Endothelial cell of umbilical vein (primary cell): ENCODE results near the gene FZD8. TPM values are rescaled to one million over a fixed set of nuclear protein-coding genes. Genes with fewer than 3 reads are reported as not detected.

Experiments
- BruUV-seq: library from RNA; stranded (reverse); fragments of 400-500 nt; replicated peaks from 2 replicates; lab custom pipeline; 2021; lab: Mats Ljungman, UMichigan
- CTCF ChIA-PET: fragments of 300-600, 350-600 bp; sonication (Branson Sonifier 250); formaldehyde crosslinking; loops from one replicate; lab custom pipeline; 2021; ENCODE audit warnings: antibody characterized with exemption, inconsistent platforms; lab: Charles Lee
- POLR2A ChIA-PET: fragments of 300-600, 350-600 bp; sonication (Branson Sonifier 250); formaldehyde crosslinking; loops from one replicate; lab custom pipeline; 2021; ENCODE audit warnings: antibody characterized with exemption, inconsistent platforms; lab: Charles Lee
- DNase-seq: peaks from one replicate; pipeline ENCODE4 v3.0.0-alpha.2; 2011; ENCODE audit warnings: low read depth, low spot score
- FAIRE-seq: peaks from 2 replicates; lab custom pipeline; 2011; peaks lifted over from hg19 to GRCh38; lab: Jason Lieb, UNC
- H2AFZ ChIP-seq: 2 replicates; pipeline ENCODE4 v1.6.0; 2012; ENCODE audit warnings: low read depth, low read length, control low read depth, inconsistent platforms
- H3K27ac ChIP-seq: 2 replicates; pipeline ENCODE4 v1.5.1; 2011; ENCODE audit warnings: low read depth, mild to moderate bottlenecking, control low read depth, low read length, moderate library complexity; ENCODE audit not compliant: insufficient read depth
- H3K27me3 ChIP-seq, 2 experiments: 2 replicates each; pipeline versions ENCODE4 v1.6.0 to v1.6.1; 2011; ENCODE audit warnings: low read length in 2 of 2, mixed read lengths in 1 of 2; ENCODE audit not compliant: control insufficient read depth in 2 of 2, insufficient read depth in 2 of 2
- H3K36me3 ChIP-seq, 2 experiments: 2 replicates in 1 of 2; 3 replicates in 1 of 2; pipeline ENCODE4 v1.5.1; 2011; ENCODE audit warnings: low read length in 2 of 2, mild to moderate bottlenecking in 1 of 2, moderate library complexity in 1 of 2; ENCODE audit not compliant: control insufficient read depth in 2 of 2, insufficient read depth in 2 of 2; ENCODE audit errors: extremely low read depth in 1 of 2
- H3K4me1 ChIP-seq: 3 replicates; pipeline ENCODE4 v1.5.1; 2011; ENCODE audit warnings: mild to moderate bottlenecking, low read length; ENCODE audit not compliant: control insufficient read depth, insufficient read depth; ENCODE audit errors: extremely low read depth
- H3K4me2 ChIP-seq: 2 replicates; pipeline ENCODE4 v1.6.1; 2011; ENCODE audit warnings: low read length, control low read depth, mixed read lengths; ENCODE audit not compliant: insufficient read depth
- H3K4me3 ChIP-seq, 3 experiments: fragments of 200-600 bp in 1 of 3; sonication (generic), shearing (Covaris generic) in 1 of 3; replicated peaks in 1 of 3; 2 replicates each; pipeline ENCODE4 v1.5.1; 2011 to 2016; ENCODE audit warnings: control low read depth in 3 of 3, low read length in 3 of 3, mild to moderate bottlenecking in 2 of 3, inconsistent platforms in 1 of 3, low read depth in 1 of 3, moderate library complexity in 1 of 3; ENCODE audit not compliant: insufficient read depth in 1 of 3
- H3K79me2 ChIP-seq: 2 replicates; pipeline ENCODE4 v1.6.0; 2012; ENCODE audit warnings: low read length, inconsistent platforms; ENCODE audit not compliant: control insufficient read depth, insufficient read depth
- H3K9ac ChIP-seq: replicated peaks from 2 replicates; pipeline ENCODE3; 2011; ENCODE audit warnings: low read length, control low read depth; ENCODE audit not compliant: insufficient read depth; ENCODE audit errors: extremely low read depth
- H3K9me1 ChIP-seq: replicated peaks from 3 replicates; pipeline ENCODE4 v1.6.0; 2011; ENCODE audit warnings: mild to moderate bottlenecking, low read length; ENCODE audit not compliant: control insufficient read depth, insufficient read depth; ENCODE audit errors: extremely low read depth
- H3K9me3 ChIP-seq: replicated peaks from 2 replicates; pipeline ENCODE4 v1.5.1; 2012; ENCODE audit warnings: low read length, inconsistent platforms; ENCODE audit not compliant: control insufficient read depth, insufficient read depth
- H4K20me1 ChIP-seq: replicated peaks from 2 replicates; pipeline ENCODE3; 2011; ENCODE audit warnings: mild to moderate bottlenecking, low read length; ENCODE audit not compliant: control insufficient read depth, insufficient read depth; ENCODE audit errors: extremely low read depth
- CTCF ChIP-seq, 2 donors: IDR thresholded peaks; 1 replicate in 1 of 2; 2 replicates in 1 of 2; pipeline ENCODE4 v1.5.1; 2011; ENCODE audit warnings: low read length in 2 of 2, mild to moderate bottlenecking in 2 of 2, moderate library complexity in 2 of 2, control low read depth in 1 of 2, inconsistent platforms in 1 of 2, low read depth in 1 of 2; ENCODE audit not compliant: insufficient read depth in 1 of 2; ENCODE audit errors: extremely low read depth in 1 of 2
- EZH2 ChIP-seq: IDR thresholded peaks from 2 replicates; pipeline ENCODE4 v1.6.1; 2012; ENCODE audit warnings: borderline replicate concordance, low read depth, mild to moderate bottlenecking, moderate library complexity, low read length, inconsistent platforms; ENCODE audit not compliant: severe bottlenecking
- FOS ChIP-seq: IDR thresholded peaks from 2 replicates; pipeline ENCODE4 v1.6.1; 2011; ENCODE audit warnings: mild to moderate bottlenecking, low read length, moderate library complexity, borderline replicate concordance; ENCODE audit not compliant: insufficient read depth
- GATA2 ChIP-seq: IDR thresholded peaks from 2 replicates; pipeline ENCODE4 v1.7.0; 2011; ENCODE audit warnings: low read depth, mild to moderate bottlenecking, moderate library complexity, mixed read lengths, low read length; ENCODE audit not compliant: insufficient read length, insufficient read depth
- JUN ChIP-seq: IDR thresholded peaks from 2 replicates; pipeline ENCODE4 v1.6.1; 2011; ENCODE audit warnings: borderline replicate concordance, low read depth; ENCODE audit not compliant: insufficient read length, insufficient read depth
- MAX ChIP-seq: IDR thresholded peaks from 2 replicates; pipeline ENCODE4 v1.6.1; 2011; ENCODE audit not compliant: insufficient read depth, insufficient read length
- MYC ChIP-seq: IDR thresholded peaks from one replicate; pipeline ENCODE4 v1.6.1; 2011; ENCODE audit warnings: mild to moderate bottlenecking, low read depth, low read length
- POLR2A ChIP-seq: IDR thresholded peaks from 2 replicates; pipeline ENCODE4 v1.6.1; 2012; ENCODE audit warnings: low read depth, mild to moderate bottlenecking, control low read depth, low read length
- POLR2AphosphoS5 ChIP-seq: IDR thresholded peaks from 2 replicates; pipeline ENCODE4 v1.6.1; 2012; ENCODE audit warnings: low read depth, mild to moderate bottlenecking, control low read depth, low read length, moderate library complexity; ENCODE audit not compliant: insufficient read depth
- dilution Hi-C: fragments of 300-500 bp; cut with MboI; formaldehyde crosslinking; loops from one replicate; pipeline ENCODE4 v1.15.0; 2019; ENCODE audit warnings: low sequenced_read_pairs; ENCODE audit not compliant: extremely low pct_ligation_motif_present
- intact Hi-C: fragments of 100-400 bp; cut with micrococcal nuclease; formaldehyde crosslinking; loops from one replicate; pipeline ENCODE4 v1.10.0; 2022
- polyA plus RNA-seq, 4 experiments: library from polyadenylated mRNA; depleted of rRNA in 3 of 4; stranded (reverse) in 3 of 4; unstranded in 1 of 4; fragments of >200 nt; gene quantifications; 2 replicates each; pipeline versions ENCODE4 v1.2.1 to v1.2.3, GENCODE V29; 2011 to 2012; ENCODE audit warnings: missing spikeins in 1 of 4
- total RNA-seq: library from RNA; stranded (reverse); gene quantifications from 2 replicates; pipeline ENCODE4 v1.2.3, GENCODE V29; 2021

The FZD8 gene
- total and polyA plus RNA-seq, 2 donors (not counting 3 experiments of a cell fraction or from before 2014, with no cell fraction given): 6.2 to 11.1 TPM

GRCh38 chr10:35613597-35614226, 28.4 kb downstream of the FZD8 start:
- H3K9ac ChIP-seq: no peak overlapping the region
- TF ChIP-seq GATA2 (no peak), CTCF (IDR thresholded peaks at IDR 0.05; ENCODE audit: extremely low read depth in 1 of 2, insufficient read depth in 1 of 2, low read depth in 1 of 2, low read length in 2 of 2) (peak; percentile 30 to 46)
- no peaks in the 10 kb centered on the region for H3K36me3 ChIP-seq
- H3K4me2 ChIP-seq: no peak overlapping the region
- no TSS peak for BruUV-seq
- H3K79me2 ChIP-seq: no peaks in the 10 kb centered on the region
- FAIRE-seq (peak; percentile 68), DNase-seq (peak; percentile 44)
- no peak overlapping the region for H3K4me3 ChIP-seq
- dilution Hi-C loops: no loop called here
- no peaks in the 10 kb centered on the region for H3K4me1 ChIP-seq
- CTCF ChIA-PET: interaction anchor here (0.6 to 6.1 kb wide), 44 partner anchors 9 to 1276 kb away, joined by 3 to 210 read pairs (median 5); no protein-coding TSS in a partner anchor
- no peaks in the 10 kb centered on the region for H3K9me1 ChIP-seq
- H3K27me3 ChIP-seq: peaks cover 19 to 22% of the 10 kb centered on the region in 2 experiments
- intact Hi-C loops: no loop called here
- POLR2A ChIA-PET: no interaction called here
- H2AFZ ChIP-seq: no peak overlapping the region
- no peak overlapping the region for H3K27ac ChIP-seq
- H3K9me3 ChIP-seq: no peaks in the 10 kb centered on the region
- H4K20me1 ChIP-seq: no peaks in the 10 kb centered on the region

- H3K27ac ChIP-seq: no peak overlapping the region
- H3K79me2 ChIP-seq: no peaks in the 10 kb centered on the region
- no peaks in the 10 kb centered on the region for H4K20me1 ChIP-seq
- no peak overlapping the region for H3K9ac ChIP-seq
- H2AFZ ChIP-seq: no peak overlapping the region
- no TSS peak for BruUV-seq
- H3K9me3 ChIP-seq: no peaks in the 10 kb centered on the region
- intact Hi-C loops: no loop called here
- ChIA-PET POLR2A (no interaction called here), CTCF (interaction anchor here (1.1 to 6.1 kb wide), 24 partner anchors 10 to 1268 kb away, joined by 3 to 210 read pairs (median 6); no protein-coding TSS in a partner anchor)
- H3K4me2 ChIP-seq: no peak overlapping the region
- FAIRE-seq (no peak), DNase-seq (no peak)
- peaks cover 19 to 22% of the 10 kb centered on the region in 2 experiments for H3K27me3 ChIP-seq
- TF ChIP-seq POLR2A: no peak
- no peak for TF ChIP-seq MAX
- TF ChIP-seq GATA2: no peak
- TF ChIP-seq POLR2AphosphoS5: no peak
- no peak for TF ChIP-seq FOS
- no peak for TF ChIP-seq EZH2
- TF ChIP-seq JUN: no peak
- TF ChIP-seq MYC: no peak
- no peak for TF ChIP-seq CTCF (IDR thresholded peaks at IDR 0.05; ENCODE audit: extremely low read depth in 1 of 2, insufficient read depth in 1 of 2, low read depth in 1 of 2, low read length in 2 of 2)
- no peaks in the 10 kb centered on the region for H3K9me1 ChIP-seq
- H3K4me1 ChIP-seq: no peaks in the 10 kb centered on the region
- H3K4me3 ChIP-seq: no peak overlapping the region
- dilution Hi-C loops: no loop called here
- H3K36me3 ChIP-seq: no peaks in the 10 kb centered on the region
Measured at GRCh38 chr10:35613107-35613440, 29.0 kb downstream of the FZD8 start.
